IMR-90 (cell line): ENCODE data around the gene CHL1.

Experiments
- ELK1 ChIP-seq: fragments of 150-350 bp; IDR thresholded peaks from 2 replicates; pipeline ENCODE4 v1.6.1; 2016; ENCODE audit warnings: low read depth, mild to moderate bottlenecking, low read length, moderate library complexity, borderline replicate concordance
- MAFK ChIP-seq: IDR thresholded peaks from 2 replicates; pipeline ENCODE4 v1.6.1; 2012; ENCODE audit warnings: low read depth, low read length, improper control_type of control experiment
- POLR2A ChIP-seq: IDR thresholded peaks from 2 replicates; pipeline ENCODE4 v1.6.1; 2012; ENCODE audit warnings: mild to moderate bottlenecking, low read depth, low read length
- RAD21 ChIP-seq: IDR thresholded peaks from 2 replicates; pipeline ENCODE4 v1.6.1; 2012; ENCODE audit warnings: low read length, improper control_type of control experiment
- RCOR1 ChIP-seq: IDR thresholded peaks from 2 replicates; pipeline ENCODE4 v1.6.1; 2012; ENCODE audit warnings: mild to moderate bottlenecking, low read length, improper control_type of control experiment; ENCODE audit not compliant: insufficient replicate concordance
- RFX5 ChIP-seq: IDR thresholded peaks from 2 replicates; pipeline ENCODE4 v1.8.0; 2012; ENCODE audit warnings: low read depth, mild to moderate bottlenecking, low read length, moderate library complexity
- TF ChIP-seq, protein P1 (sequence below): conservative IDR thresholded peaks from 2 replicates; pipeline ENCODE4 v1.5.1; 2012; ENCODE audit warnings: mild to moderate bottlenecking, low read depth, low read length, improper control_type of control experiment
- TF ChIP-seq, protein P2 (sequence below): fragments of 150-350 bp; IDR thresholded peaks from 2 replicates; pipeline ENCODE4 v1.6.1; 2017; ENCODE audit warnings: mild to moderate bottlenecking, antibody characterized with exemption, low read length, low read depth

- TF ChIP-seq, protein P1, sequence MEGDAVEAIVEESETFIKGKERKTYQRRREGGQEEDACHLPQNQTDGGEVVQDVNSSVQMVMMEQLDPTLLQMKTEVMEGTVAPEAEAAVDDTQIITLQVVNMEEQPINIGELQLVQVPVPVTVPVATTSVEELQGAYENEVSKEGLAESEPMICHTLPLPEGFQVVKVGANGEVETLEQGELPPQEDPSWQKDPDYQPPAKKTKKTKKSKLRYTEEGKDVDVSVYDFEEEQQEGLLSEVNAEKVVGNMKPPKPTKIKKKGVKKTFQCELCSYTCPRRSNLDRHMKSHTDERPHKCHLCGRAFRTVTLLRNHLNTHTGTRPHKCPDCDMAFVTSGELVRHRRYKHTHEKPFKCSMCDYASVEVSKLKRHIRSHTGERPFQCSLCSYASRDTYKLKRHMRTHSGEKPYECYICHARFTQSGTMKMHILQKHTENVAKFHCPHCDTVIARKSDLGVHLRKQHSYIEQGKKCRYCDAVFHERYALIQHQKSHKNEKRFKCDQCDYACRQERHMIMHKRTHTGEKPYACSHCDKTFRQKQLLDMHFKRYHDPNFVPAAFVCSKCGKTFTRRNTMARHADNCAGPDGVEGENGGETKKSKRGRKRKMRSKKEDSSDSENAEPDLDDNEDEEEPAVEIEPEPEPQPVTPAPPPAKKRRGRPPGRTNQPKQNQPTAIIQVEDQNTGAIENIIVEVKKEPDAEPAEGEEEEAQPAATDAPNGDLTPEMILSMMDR = no peak
- no peak for TF ChIP-seq RAD21
- TF ChIP-seq POLR2A = no peak
- no peak for TF ChIP-seq RCOR1
- TF ChIP-seq MAFK = no peak
- TF ChIP-seq, protein P2, sequence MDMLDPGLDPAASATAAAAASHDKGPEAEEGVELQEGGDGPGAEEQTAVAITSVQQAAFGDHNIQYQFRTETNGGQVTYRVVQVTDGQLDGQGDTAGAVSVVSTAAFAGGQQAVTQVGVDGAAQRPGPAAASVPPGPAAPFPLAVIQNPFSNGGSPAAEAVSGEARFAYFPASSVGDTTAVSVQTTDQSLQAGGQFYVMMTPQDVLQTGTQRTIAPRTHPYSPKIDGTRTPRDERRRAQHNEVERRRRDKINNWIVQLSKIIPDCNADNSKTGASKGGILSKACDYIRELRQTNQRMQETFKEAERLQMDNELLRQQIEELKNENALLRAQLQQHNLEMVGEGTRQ = no peak
- no peak for TF ChIP-seq RFX5
- TF ChIP-seq ELK1 = no peak
Measured at GRCh38 chr3:418239-418929, 221.8 kb downstream of the CHL1 start.
